Measurements from ENCODE around the gene PIK3R5. TPM values are rescaled to one million over a fixed set of nuclear protein-coding genes. Genes with fewer than 3 reads are reported as not detected.
"Not testable (repeated sequence)": the region's sequence is repeated elsewhere in the genome, so short reads cannot be mapped to it uniquely, and the experiment has no call there.

Gene PIK3R5
- total and polyA plus RNA-seq, 2 donors: 3.1 to 4.6 TPM

- no peak overlapping the region for H3K27ac ChIP-seq (ENCODE audit: low read depth)
- H3K36me3 ChIP-seq (ENCODE audit: insufficient read depth): no peaks in the 10 kb centered on the region
- 73% methylated on average over 7 of the region's 7 CpGs for WGBS
- no peaks in the 10 kb centered on the region for H3K4me1 ChIP-seq (ENCODE audit: insufficient read depth)
- no peak for DNase-seq (ENCODE audit: extremely low spot score)
- H3K4me3 ChIP-seq (ENCODE audit: low read depth, low read length): no peak overlapping the region
Measured at GRCh38 chr17:8861495-8862181, 103.9 kb downstream of the PIK3R5 start.

- WGBS: 80% methylated on average over 14 of the region's 14 CpGs
- H3K36me3 ChIP-seq (ENCODE audit: insufficient read depth): no peaks in the 10 kb centered on the region
- no peak overlapping the region for H3K27ac ChIP-seq (ENCODE audit: low read depth)
- H3K4me3 ChIP-seq (ENCODE audit: low read depth, low read length): no peak overlapping the region
- no peak for DNase-seq (ENCODE audit: extremely low spot score)
- H3K4me1 ChIP-seq (ENCODE audit: insufficient read depth): no peaks in the 10 kb centered on the region
Measured at GRCh38 chr17:8859804-8860430, 105.6 kb downstream of the PIK3R5 start.

GRCh38 chr17:8859027-8859803 is 106.3 kb downstream of the PIK3R5 start:
- no peaks in the 10 kb centered on the region for H3K36me3 ChIP-seq (ENCODE audit: insufficient read depth)
- 84% methylated on average over 11 of the region's 11 CpGs for WGBS
- no peaks in the 10 kb centered on the region for H3K4me1 ChIP-seq (ENCODE audit: insufficient read depth)
- no peak overlapping the region for H3K27ac ChIP-seq (ENCODE audit: low read depth)
- H3K4me3 ChIP-seq (ENCODE audit: low read depth, low read length): no peak overlapping the region
- DNase-seq (ENCODE audit: extremely low spot score): no peak

- Histone ChIP-seq H3K27ac (ENCODE audit: low read depth) (no peak overlapping the region), H3K4me3 (ENCODE audit: low read depth, low read length) (no peak overlapping the region), H3K4me1 (ENCODE audit: insufficient read depth) (no peaks in the 10 kb centered on the region), H3K36me3 (ENCODE audit: insufficient read depth) (no peaks in the 10 kb centered on the region)
- no peak for DNase-seq (ENCODE audit: extremely low spot score)
- WGBS: 32% methylated on average over 5 of the region's 5 CpGs
Measured at GRCh38 chr17:8857919-8858318, 107.6 kb downstream of the PIK3R5 start.

GRCh38 chr17:8856869-8857575 is 108.5 kb downstream of the PIK3R5 start:
- no peak for DNase-seq (ENCODE audit: extremely low spot score)
- H3K36me3 ChIP-seq (ENCODE audit: insufficient read depth): no peaks in the 10 kb centered on the region
- WGBS: 52% methylated on average over 14 of the region's 14 CpGs
- no peak overlapping the region for H3K4me3 ChIP-seq (ENCODE audit: low read depth, low read length)
- H3K27ac ChIP-seq (ENCODE audit: low read depth): no peak overlapping the region
- no peaks in the 10 kb centered on the region for H3K4me1 ChIP-seq (ENCODE audit: insufficient read depth)

- H3K4me1 ChIP-seq (ENCODE audit: insufficient read depth); H3K27ac ChIP-seq (ENCODE audit: low read depth); H3K36me3 ChIP-seq (ENCODE audit: insufficient read depth); H3K4me3 ChIP-seq (ENCODE audit: low read depth, low read length); DNase-seq (ENCODE audit: extremely low spot score): not testable (repeated sequence)
- 74% methylated on average over 6 of the region's 6 CpGs for WGBS
Measured at GRCh38 chr17:8856205-8856603, 109.3 kb downstream of the PIK3R5 start.

- WGBS: 36% methylated on average over 17 of the region's 17 CpGs
Measured at GRCh38 chr17:8855477-8856204, 109.9 kb downstream of the PIK3R5 start.

GRCh38 chr17:8851600-8851999 is 113.9 kb downstream of the PIK3R5 start:
- Histone ChIP-seq H3K27ac (ENCODE audit: low read depth) (no peak overlapping the region), H3K36me3 (ENCODE audit: insufficient read depth) (no peaks in the 10 kb centered on the region), H3K4me1 (ENCODE audit: insufficient read depth) (no peaks in the 10 kb centered on the region), H3K4me3 (ENCODE audit: low read depth, low read length) (no peak overlapping the region)
- DNase-seq (ENCODE audit: extremely low spot score): no peak
- 91% methylated on average over 5 of the region's 5 CpGs for WGBS

More at GRCh38 chr17:8855477-8856204, 109.9 kb downstream of the PIK3R5 start:
- Histone ChIP-seq H3K4me1 (ENCODE audit: insufficient read depth) (no peaks in the 10 kb centered on the region), H3K27ac (ENCODE audit: low read depth) (no peak overlapping the region), H3K36me3 (ENCODE audit: insufficient read depth) (no peaks in the 10 kb centered on the region), H3K4me3 (ENCODE audit: low read depth, low read length) (no peak overlapping the region)
- no peak for DNase-seq (ENCODE audit: extremely low spot score)

- DNase-seq (ENCODE audit: extremely low spot score): no peak
Measured at GRCh38 chr17:8849311-8850041, 116.0 kb downstream of the PIK3R5 start.

GRCh38 chr17:8847891-8848290 is 117.6 kb downstream of the PIK3R5 start:
- Histone ChIP-seq H3K27ac (ENCODE audit: low read depth) (no peak overlapping the region), H3K4me1 (ENCODE audit: insufficient read depth) (no peaks in the 10 kb centered on the region), H3K36me3 (ENCODE audit: insufficient read depth) (no peaks in the 10 kb centered on the region), H3K4me3 (ENCODE audit: low read depth, low read length) (no peak overlapping the region)
- 81% methylated on average over 2 of the region's 2 CpGs for WGBS
- DNase-seq (ENCODE audit: extremely low spot score): no peak

More at GRCh38 chr17:8849311-8850041, 116.0 kb downstream of the PIK3R5 start:
- Histone ChIP-seq H3K4me3 (ENCODE audit: low read depth, low read length) (no peak overlapping the region), H3K36me3 (ENCODE audit: insufficient read depth) (no peaks in the 10 kb centered on the region), H3K4me1 (ENCODE audit: insufficient read depth) (no peaks in the 10 kb centered on the region), H3K27ac (ENCODE audit: low read depth) (no peak overlapping the region)
- WGBS: 75% methylated on average over 4 of the region's 4 CpGs

- Histone ChIP-seq H3K36me3 (ENCODE audit: insufficient read depth) (no peaks in the 10 kb centered on the region), H3K27ac (ENCODE audit: low read depth) (no peak overlapping the region), H3K4me3 (ENCODE audit: low read depth, low read length) (no peak overlapping the region), H3K4me1 (ENCODE audit: insufficient read depth) (no peaks in the 10 kb centered on the region)
- DNase-seq (ENCODE audit: extremely low spot score): no peak
Measured at GRCh38 chr17:8846768-8847211, 118.7 kb downstream of the PIK3R5 start.

All from urinary bladder (tissue), 4 donors.